Measurements from ENCODE around the gene GPR152. TPM values are rescaled to one million over a fixed set of nuclear protein-coding genes. Genes with fewer than 3 reads are reported as not detected.

GPR152 gene
- total RNA-seq, 1 experiment from 2014 or later, result not detected

DNA sequence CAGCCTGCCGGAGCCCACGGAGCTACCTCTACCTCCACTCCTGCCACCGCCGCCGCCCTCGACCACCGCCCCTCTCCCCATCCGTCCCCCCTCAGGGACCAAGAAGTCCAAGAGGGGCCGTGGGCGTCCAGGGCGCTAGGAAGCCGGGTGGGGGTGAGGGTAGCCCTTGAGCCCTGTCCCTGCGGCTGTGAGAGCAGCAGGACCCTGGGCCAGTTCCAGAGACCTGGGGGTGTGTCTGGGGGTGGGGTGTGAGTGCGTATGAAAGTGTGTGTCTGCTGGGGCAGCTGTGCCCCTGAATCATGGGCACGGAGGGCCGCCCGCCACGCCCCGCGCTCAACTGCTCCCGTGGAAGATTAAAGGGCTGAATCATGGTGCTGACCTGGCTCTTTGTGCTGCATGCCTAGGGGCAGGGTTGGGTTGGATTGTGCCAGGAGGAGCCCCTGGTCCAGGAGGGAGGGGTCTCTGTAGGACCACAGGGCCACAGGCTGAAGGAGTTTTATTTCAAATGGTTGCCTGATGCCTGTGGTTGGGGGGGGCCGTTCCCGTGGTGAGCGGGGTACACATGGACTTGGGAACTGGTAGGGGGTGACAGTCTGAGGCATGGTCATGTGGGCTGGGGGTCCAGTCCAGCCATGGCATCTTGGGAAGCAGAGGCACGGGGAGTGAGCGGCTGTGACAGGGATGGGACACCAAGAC lies 17.4 kb downstream of the GPR152 start:
- Histone ChIP-seq H4K8ac (replicated peaks; ENCODE audit: insufficient read length, low read depth, low read length) (no peak overlapping the region), H4K20me1 (ENCODE audit: control insufficient read depth, insufficient read depth, insufficient read length) (no peaks in the 10 kb centered on the region), H3K79me2 (ENCODE audit: insufficient read depth, low read length) (no peaks in the 10 kb centered on the region), H3K79me1 (ENCODE audit: insufficient read depth, low read depth, low read length, poor library complexity, severe bottlenecking) (no peaks in the 10 kb centered on the region), H3K27ac (ENCODE audit: insufficient read length, low read depth, low read length) (no peak overlapping the region), H2BK5ac (ENCODE audit: insufficient read length, low read length) (no peak overlapping the region), H3K4ac (ENCODE audit: low read depth, low read length) (no peak overlapping the region), H4K5ac (ENCODE audit: insufficient read length, low read depth, low read length) (no peak overlapping the region), H3K56ac (ENCODE audit: insufficient read length, low read depth, low read length) (no peak overlapping the region), H3K9ac (ENCODE audit: extremely low read depth, insufficient read length, low read length) (no peak overlapping the region), H2BK20ac (ENCODE audit: low read depth, low read length, poor library complexity, severe bottlenecking) (no peak overlapping the region), H3K18ac (ENCODE audit: insufficient read length, low read depth, low read length) (no peak overlapping the region), H3K14ac (ENCODE audit: insufficient read depth, low read length) (no peak overlapping the region), H2BK120ac (ENCODE audit: low read depth, low read length, poor library complexity, severe bottlenecking) (no peak overlapping the region), H2BK12ac (ENCODE audit: insufficient read length, low read depth, low read length) (no peak overlapping the region), H3K9me3 (ENCODE audit: control insufficient read depth, low read depth, low read length) (no peaks in the 10 kb centered on the region), H2AFZ (ENCODE audit: low read length) (no peak overlapping the region), H3K23me2 (ENCODE audit: insufficient read length, low read depth, low read length, poor library complexity, severe bottlenecking) (no peaks in the 10 kb centered on the region), H2BK15ac (ENCODE audit: low read depth, low read length) (no peak overlapping the region), H3K23ac (ENCODE audit: insufficient read length, low read depth, low read length) (no peak overlapping the region), H4K91ac (ENCODE audit: insufficient read length, low read depth, low read length) (peak overlapping the region; percentile 5), H2AK5ac (ENCODE audit: insufficient read length, low read length) (no peak overlapping the region), H3K4me1 (ENCODE audit: insufficient read depth, low read length) (no peaks in the 10 kb centered on the region; the same call in 1 of the 2 replicates), H3K4me2 (ENCODE audit: insufficient read depth, insufficient read length, low read length) (no peak overlapping the region), H3K27me3 (ENCODE audit: insufficient read depth, low read length) (no peaks in the 10 kb centered on the region), H3T11ph (ENCODE audit: low read length) (no peak overlapping the region)
- Mint-ChIP-seq H3K36me3 (ENCODE audit: insufficient read depth in 1 of 3, low read depth in 3 of 3) (peaks cover 14 to 48% (median 43%) of the 10 kb centered on the region in 3 experiments; a peak in 6 of 7 replicates), H3K4me3 (peak overlapping the region in 1 of 2 experiments; percentile 38; a peak in 1 of 5 replicates), H3K27me3 (ENCODE audit: low read depth) (no peaks in the 10 kb centered on the region; the same call in 1 of the 2 replicates), H3K4me1 (peaks cover 4 to 10% of the 10 kb centered on the region in 2 experiments), H3K27ac (peak overlapping the region; percentile 44 to 94 (median 74); a peak in 5 of 7 replicates), H3K9me3 (no peaks in the 10 kb centered on the region)
- no CpG with 5 or more reads among the region's 26 CpGs for WGBS (ENCODE audit: extremely low coverage, insufficient read length, low lambda C conversion rate)
- TF ChIP-seq, protein P1, sequence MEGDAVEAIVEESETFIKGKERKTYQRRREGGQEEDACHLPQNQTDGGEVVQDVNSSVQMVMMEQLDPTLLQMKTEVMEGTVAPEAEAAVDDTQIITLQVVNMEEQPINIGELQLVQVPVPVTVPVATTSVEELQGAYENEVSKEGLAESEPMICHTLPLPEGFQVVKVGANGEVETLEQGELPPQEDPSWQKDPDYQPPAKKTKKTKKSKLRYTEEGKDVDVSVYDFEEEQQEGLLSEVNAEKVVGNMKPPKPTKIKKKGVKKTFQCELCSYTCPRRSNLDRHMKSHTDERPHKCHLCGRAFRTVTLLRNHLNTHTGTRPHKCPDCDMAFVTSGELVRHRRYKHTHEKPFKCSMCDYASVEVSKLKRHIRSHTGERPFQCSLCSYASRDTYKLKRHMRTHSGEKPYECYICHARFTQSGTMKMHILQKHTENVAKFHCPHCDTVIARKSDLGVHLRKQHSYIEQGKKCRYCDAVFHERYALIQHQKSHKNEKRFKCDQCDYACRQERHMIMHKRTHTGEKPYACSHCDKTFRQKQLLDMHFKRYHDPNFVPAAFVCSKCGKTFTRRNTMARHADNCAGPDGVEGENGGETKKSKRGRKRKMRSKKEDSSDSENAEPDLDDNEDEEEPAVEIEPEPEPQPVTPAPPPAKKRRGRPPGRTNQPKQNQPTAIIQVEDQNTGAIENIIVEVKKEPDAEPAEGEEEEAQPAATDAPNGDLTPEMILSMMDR (conservative IDR thresholded peaks at IDR 0.05), result no peak
- no peak for DNase-seq
